GM19467 (cell line): ENCODE data around the gene KHNYN.

Experiments
- ATAC-seq: cut with Tn5 transposase; IDR thresholded peaks from one replicate; pipeline ENCODE4 v1.9.1; 2021; ENCODE audit warnings: mild to moderate bottlenecking, moderate library complexity; ENCODE audit not compliant: unreplicated experiment

The KHNYN gene

DNA sequence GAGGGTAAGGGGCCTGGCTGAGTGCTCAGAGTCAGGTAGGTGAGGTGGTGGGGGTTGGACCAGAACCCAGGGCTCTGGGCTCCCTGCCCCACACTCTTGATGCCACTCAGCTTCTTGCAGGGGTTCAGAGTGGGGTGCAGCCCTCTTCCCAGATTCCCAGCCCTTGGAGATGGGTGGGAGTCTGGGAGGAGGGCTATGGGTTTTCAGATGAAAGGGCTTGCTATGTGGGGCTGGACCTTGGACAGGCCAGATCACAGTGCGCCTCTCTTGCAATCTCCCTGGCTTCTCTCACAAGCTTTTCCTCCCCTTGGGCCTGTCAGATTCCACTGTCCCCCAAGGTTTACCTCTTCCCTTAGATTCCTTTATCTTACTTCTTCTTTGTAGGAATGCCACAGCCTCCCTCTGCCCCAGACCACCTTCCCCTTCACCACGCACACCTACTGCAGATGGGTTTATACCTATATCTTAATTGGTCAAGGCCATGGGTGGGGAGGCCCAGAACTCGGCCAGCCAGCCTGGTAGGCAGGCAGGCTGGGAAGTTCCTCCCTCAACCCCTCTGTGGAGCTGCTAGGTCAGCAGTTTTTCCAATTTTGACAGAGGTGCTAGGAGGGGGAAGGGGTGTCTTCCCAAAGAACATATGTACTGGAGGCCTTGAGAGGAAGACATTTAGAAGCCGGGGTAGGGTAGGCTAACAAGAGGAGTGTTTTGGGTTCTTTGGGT, 29.6 kb upstream of the KHNYN start:
- ATAC-seq = no peak

DNA sequence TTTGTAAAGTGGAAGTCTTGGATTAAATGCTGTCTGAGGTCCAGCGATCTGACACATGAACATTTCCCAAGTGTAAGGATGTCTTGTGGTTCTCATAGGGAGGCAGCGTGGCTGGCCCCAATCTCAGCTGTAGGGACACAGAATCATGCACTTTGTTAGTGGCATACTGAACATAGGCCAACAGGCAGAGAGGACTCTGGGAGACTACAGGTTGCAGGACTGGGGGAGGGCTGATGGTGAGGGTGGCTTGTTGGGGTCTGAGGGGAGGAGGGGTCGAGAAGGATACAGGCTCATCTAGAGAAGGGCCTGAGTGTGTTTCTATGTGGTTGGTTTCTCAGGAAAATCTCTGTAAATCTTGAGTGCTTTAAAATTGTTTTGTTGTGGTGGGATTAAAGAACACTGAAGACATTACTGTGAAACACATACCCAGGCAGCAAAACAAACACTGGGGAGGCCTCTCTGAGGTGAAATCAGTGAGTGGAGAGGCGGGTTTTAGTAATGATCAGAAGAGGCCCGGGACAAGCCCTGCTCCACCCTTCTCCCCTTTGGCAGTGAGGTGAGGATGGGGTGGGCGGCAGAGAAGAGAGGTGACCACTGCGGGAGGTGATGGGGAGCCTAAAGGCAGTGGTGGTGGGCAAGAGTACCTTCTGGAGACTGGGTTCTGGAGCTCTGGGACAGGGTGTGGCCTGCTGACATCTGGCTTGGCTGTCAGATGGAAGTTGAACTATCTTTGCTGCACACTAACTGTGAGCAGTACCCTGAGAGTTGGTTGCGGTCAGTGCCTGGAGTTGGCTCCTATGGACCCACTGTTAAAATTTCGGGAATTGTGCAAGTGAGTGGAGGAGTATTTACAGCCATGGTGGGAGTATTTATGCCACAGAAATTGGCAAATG, 27.7 kb upstream of the KHNYN start:
- no peak for ATAC-seq

DNA sequence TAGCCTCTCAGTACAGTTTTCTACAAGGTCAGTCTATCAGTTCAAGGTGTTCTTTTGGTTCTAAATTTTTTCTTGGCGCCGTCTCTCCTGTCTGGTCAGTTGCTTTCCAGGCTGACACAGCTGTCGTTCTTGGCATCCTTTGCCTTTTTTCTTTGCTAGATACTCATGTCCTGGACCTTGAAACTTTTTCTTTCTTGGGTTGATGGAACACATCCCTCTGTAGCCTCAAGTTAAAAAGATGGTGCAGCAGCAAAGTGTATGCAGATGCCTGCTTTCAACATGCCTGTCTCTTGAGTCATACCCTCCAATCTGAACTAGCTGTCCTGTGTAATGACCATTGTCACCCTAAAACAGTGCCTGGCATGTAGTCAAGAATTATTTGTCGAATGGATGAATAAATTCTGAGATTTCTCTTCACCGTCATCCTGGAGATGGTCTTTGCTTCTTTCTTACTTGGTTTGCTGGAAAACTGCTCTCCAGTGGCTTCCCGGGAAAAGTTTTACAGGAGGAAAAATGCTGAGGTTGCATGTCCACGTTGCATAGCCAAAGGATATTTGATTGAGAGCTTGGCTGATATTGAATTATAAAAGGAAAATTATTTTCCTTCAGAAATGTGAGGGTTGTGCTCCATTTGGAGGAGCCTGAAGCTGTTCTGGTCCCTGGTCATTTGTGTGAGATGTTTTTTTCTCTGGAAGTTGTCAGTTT, 26.3 kb upstream of the KHNYN start:
- ATAC-seq = no peak

DNA sequence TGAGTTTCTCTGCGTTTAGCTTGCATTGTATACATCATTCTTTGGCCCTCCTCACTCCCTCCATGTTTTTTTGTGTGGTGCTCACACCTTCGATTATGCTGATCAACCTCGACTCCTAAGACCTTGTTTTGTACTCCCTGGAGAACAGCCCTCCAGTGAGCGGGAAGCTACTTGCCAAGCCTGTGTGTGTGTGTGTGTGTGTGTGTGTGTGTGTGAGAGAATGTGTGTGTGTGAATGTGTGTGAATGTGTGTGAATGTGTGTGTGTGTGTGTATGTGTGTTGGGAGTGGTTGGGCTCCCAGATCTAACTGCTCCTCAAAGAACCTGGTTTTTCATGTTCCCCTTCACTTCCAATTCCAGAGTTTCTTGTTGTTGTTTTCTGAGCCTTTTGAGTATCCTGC, 24.9 kb upstream of the KHNYN start:
- ATAC-seq = no peak

DNA sequence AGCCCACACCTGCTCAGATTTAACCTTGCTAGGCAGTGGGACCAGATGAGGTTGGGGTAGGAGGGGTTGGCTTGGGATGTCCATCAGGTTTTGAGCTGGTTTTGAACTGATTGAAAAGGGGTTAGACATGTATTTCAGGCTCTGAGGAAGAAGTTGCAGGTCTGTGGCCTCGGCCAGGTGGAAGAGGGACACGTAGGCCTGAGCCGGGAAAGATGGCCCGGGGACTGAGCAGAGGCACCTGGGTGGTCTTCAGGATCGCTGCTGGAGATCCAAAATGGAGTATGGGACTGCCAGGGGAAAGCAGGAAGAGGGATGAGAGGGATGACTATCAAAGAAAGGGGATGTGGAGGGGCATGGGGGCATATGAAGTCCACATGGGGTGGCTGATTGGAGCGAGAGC, 23.3 kb upstream of the KHNYN start:
- no peak for ATAC-seq

DNA sequence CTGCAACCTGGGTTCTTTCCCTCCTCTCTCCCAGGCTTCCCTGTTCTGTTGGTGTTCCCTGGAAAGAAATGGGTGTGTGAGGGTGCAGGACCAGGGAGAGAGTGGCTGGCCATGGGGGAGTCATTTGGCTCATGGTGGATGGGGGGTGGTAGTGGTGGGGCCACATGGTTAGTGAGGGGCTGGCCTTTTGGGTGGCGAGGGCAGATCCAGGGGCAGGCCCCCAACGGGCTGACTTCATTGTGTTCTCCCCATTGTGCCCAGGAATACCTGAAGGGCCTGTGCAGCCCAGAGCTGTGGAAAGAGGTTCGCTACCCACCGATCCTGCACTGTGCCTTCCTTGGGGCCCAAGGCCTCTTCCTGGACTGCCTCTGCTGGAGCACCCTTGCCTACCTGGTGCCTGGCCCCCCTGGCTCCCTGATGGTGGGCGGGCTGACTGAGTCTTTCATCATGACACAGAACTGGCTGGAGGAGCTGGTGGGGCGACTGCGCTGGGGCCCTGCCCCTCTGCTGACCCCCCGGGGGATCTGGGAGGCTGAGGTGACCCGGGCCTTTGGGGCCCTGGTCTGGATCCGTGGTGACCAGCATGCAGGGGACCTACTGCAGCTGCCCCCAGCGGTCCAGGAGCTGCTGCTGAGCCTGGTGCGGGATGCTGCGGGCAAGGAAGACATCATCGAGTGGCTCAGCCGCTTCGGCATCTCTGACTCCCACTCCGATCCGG, 22.0 kb upstream of the KHNYN start:
- no peak for ATAC-seq

DNA sequence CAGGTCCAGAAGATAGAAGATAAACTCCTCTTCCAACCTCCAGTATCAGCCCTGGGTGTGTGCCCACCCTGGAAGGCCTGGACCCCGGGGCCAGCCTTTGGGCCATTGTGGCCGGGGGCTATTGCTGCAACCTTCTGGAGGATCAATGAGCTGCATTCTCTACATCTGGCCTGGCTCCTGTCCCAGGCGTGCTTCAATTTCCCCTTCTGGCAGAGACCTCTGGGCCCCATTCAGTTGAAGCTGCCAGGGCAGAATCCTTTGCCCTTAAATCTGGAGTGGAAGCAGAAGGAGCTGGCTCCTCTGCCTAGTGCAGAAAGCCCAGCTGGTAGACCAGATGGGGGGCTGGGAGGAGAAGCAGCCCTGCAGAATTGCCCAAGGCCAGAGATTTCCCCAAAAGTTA, 21.0 kb upstream of the KHNYN start:
- no peak for ATAC-seq

DNA sequence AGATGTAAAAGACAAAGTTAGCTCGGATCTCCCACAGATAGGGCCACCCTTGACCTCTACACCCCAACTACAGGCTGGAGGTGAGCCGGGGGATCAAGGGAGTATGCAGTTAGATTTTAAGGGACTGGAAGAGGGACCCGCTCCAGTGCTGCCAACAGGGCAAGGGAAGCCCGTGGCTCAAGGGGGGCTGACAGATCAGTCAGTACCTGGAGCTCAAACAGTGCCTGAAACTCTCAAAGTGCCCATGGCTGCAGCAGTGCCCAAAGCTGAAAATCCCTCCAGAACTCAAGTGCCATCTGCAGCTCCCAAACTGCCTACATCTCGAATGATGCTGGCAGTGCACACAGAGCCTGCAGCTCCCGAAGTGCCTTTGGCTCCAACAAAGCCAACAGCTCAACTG, 20.6 kb upstream of the KHNYN start:
- ATAC-seq = no peak

DNA sequence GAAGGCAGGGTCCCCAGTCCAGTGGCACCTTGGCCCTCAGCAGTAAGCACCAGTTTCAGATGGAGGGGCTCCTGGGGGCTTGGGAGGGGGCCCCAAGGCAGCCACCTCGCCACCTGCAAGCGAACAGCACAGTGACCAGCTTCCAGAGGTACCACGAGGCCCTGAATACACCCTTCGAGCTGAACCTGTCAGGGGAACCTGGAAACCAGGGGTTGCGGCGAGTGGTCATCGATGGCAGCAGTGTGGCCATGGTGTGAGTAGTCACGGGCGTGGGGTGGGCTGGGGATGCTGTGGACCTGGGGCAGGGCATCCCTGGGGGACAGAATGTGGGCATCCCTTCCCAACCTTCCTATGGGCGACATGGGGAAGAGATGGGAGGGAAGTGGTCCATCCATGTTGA, 19.8 kb upstream of the KHNYN start:
- ATAC-seq = no peak

DNA sequence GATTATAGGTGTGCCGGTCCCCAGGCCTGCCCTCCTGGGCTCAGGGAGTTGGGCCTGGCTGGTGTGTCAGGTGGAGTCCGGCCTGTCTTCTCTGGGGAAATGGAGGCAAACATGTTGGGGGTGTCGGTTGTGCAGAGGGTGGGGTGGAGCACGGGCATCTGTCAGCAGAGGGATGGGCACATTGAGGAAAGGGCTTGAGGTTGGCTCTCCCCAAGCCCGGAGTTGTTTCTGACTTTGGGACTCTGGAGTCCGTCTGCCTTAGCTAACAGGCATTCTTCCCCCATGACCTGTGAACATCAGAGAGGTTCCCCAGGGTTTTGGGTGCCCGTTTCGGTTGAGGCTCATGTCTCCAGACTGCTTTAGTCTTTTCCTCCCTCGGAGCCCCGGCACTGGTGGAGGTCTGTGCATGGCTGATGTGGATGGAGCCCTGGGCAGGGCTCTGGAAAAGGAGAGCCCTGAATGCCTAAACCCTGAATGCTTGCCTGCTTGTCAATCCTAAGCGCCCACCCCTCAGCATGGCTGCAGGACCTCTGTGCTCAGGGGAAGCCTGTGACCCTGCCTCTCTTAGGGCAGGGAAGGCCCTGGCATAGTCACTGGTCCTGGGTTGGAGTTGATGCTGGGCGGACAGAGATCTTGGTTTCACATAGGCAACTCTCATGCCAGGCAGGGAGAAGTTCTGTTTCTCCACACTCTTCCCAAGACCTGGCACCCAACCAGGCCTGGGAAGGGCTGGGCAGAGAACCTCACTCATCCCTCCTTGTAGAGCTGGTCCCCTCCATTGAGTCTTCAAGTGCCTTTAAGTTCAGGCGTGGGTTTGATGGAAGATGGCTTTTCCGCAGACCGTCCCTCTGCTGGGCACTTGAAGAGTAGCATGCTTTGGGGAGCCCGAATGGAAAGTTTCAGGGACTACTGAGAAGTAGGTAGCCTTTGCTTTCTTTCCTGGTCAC, 18.0 kb upstream of the KHNYN start:
- no peak for ATAC-seq

DNA sequence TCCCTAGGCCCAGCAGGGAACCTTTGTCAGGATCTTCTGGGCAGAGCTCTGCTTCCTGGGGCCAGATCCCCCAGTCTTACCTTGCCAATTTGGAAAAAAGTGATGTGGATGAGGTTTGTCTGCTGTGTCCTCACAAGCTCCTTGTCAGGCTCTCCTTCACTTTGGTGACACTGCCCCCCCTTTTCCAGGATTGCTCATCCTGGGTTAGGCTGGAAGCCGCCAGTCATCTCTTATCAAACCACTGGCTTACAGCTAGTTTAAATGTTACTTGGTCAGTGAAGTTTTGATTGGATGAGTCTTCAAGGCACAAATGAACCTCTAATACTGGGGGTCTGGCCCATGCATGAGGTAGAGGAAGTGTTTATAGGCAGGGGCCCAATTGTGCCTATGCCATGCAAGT, 15.7 kb upstream of the KHNYN start:
- ATAC-seq = no peak

DNA sequence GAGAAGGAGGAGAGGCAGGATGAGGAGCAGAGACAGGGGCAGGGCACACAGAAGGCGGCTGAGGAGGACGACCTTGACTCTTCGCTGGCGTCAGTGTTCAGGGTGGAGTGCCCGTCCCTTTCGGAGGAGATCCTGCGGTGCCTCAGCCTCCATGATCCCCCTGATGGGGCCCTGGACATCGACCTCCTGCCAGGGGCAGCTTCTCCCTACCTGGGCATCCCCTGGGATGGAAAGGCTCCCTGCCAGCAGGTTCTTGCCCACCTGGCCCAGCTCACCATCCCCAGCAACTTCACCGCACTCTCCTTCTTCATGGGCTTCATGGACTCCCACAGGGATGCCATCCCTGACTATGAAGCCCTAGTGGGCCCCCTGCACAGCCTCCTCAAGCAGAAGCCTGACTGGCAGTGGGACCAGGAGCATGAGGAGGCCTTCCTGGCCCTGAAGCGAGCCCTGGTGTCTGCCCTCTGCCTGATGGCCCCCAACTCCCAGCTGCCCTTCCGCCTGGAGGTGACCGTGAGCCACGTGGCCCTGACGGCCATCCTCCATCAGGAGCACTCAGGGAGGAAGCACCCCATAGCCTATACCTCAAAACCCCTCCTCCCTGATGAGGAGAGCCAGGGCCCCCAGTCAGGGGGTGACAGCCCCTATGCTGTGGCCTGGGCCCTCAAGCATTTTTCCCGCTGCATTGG, 14.9 kb upstream of the KHNYN start:
- no peak for ATAC-seq

DNA sequence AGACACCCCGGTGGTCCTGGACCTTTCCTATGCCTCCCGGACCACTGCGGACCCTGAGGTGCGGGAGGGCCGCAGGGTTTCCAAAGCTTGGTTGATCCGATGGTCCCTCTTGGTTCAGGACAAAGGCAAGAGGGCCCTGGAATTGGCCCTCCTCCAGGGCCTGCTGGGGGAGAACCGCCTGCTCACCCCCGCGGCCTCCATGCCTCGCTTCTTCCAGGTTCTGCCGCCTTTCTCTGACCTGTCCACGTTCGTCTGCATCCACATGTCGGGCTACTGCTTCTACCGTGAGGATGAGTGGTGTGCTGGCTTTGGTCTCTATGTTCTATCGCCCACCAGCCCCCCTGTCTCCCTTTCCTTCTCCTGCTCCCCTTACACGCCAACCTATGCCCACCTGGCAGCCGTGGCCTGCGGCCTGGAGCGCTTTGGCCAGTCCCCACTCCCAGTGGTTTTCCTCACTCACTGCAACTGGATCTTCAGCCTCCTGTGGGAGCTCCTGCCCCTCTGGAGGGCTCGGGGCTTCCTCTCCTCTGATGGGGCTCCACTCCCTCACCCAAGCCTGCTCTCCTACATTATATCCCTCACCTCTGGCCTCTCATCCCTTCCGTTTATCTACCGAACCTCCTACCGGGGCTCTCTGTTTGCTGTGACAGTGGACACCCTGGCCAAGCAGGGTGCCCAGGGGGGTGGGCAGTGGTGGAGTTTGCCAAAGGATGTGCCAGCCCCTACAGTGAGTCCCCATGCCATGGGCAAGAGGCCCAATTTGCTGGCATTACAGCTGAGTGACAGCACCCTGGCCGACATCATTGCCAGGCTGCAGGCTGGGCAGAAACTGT, 14.1 kb upstream of the KHNYN start:
- no peak for ATAC-seq

DNA sequence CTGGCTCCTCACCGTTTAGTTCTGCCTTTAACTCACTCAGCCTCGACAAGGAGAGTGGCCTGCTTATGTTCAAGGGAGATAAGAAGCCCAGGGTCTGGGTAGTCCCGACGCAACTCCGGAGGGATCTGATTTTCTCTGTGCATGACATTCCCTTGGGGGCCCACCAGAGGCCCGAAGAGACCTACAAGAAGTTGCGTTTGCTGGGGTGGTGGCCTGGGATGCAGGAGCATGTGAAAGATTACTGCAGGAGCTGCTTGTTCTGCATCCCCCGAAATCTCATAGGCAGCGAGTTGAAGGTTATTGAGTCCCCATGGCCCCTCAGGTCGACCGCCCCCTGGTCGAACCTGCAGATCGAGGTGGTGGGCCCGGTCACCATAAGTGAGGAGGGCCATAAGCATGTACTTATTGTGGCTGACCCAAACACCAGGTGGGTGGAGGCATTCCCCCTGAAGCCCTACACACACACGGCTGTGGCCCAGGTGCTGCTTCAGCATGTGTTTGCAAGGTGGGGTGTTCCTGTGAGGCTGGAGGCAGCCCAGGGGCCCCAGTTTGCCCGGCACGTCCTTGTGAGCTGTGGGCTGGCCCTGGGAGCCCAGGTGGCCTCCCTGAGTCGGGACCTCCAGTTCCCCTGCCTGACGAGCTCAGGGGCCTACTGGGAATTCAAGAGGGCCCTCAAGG, 13.4 kb upstream of the KHNYN start:
- ATAC-seq = no peak

DNA sequence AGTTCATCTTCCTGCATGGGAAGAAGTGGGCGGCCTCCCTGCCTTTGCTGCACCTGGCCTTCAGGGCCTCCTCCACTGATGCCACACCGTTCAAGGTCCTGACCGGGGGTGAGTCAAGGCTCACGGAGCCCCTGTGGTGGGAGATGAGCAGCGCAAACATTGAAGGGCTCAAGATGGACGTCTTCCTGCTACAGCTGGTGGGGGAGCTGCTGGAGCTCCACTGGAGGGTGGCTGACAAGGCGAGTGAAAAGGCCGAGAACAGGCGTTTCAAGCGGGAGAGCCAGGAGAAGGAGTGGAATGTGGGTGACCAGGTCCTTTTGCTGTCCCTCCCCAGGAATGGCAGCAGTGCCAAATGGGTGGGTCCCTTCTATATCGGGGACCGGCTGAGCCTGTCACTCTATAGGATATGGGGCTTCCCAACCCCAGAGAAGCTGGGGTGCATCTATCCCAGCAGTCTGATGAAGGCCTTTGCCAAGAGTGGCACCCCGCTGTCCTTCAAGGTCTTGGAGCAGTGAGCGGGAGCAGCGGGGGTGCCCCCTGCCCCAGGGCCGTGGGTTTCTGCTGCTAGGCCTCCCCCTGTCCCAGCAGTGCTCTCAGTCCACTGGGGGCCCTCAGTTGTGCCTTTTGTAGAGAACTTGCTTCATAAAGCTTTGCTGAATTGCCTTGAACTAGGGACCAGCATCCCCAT, 12.7 kb upstream of the KHNYN start:
- ATAC-seq = no peak

DNA sequence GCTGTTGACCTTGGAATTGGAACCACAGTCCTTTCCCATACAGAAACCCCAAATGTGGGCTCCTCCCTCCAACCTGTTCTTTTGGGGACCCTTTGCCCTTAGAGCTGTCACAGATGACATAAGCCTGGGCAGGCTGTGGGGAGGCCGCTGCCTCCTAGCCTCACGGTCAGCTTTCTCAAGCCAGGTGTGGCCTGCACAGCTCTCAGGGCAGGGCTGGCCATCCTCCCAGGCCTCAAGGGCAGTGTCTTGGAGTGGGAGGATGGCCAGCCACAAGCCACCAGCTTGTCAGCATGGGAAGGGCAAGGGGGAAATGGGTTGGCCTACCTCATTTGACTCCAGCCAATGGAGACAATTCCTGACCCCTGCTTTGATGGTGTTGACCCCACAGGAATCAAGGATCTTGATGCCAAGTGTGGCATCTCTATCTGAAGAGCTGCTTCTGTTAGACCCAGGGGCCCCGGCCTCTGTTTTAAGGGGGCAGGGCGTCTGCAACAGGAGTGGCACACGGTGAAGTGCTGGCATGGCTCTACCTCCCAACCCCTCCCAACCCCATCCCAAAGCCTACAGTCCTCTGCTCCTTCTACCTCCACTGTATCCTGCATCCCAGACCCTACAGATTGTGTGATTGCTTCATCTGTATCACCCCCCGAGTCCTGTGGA, 11.8 kb upstream of the KHNYN start:
- ATAC-seq = no peak

DNA sequence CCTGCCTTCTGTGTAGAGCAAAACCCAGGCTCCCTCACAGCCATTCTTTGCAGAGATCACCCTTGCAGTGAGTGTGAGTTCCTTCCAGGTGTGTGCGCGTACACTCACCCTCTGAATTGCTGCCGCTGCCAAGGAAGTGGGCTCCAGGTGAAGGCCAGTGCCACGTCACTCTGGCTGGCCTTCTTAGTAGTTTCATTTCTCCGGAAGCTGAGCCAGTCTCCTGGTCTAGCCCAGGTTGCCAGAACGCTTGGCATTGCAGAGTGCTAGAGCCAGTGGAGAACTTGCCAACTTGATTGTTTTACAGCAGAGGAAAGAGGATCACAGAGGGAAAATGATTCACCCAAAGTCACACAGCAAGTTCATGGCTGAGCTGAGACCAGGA, 11.3 kb upstream of the KHNYN start:
- ATAC-seq = no peak
